HepG2 (cell line): ENCODE data around the gene COL13A1.

Experiments used
- CBX2 ChIP-seq, 2 experiments: fragments of 200-600 bp in 1 of 2; sonication (generic); formaldehyde crosslinking in 1 of 2; IDR thresholded peaks; 2 replicates each; pipeline versions ENCODE4 v1.7.0 to v1.8.1; 2018 to 2022; ENCODE audit warnings: low read depth in 2 of 2, low read length in 1 of 2, mild to moderate bottlenecking in 1 of 2, missing genetic modification reagents in 1 of 2
- CERS6 ChIP-seq: sonication (generic); formaldehyde crosslinking; IDR thresholded peaks from 2 replicates; pipeline ENCODE4 v1.5.0; 2020; ENCODE audit warnings: missing genetic modification reagents
- CREB1 ChIP-seq, 2 experiments: fragments of 450-650 bp in 1 of 2; IDR thresholded peaks; 2 replicates each; pipeline ENCODE4 v1.6.1; 2016 to 2017; ENCODE audit warnings: control low read depth in 1 of 2, mild to moderate bottlenecking in 1 of 2, missing compliant biosample characterization in 1 of 2, missing genetic modification characterization in 1 of 2
- CTCF ChIP-seq: sonication (generic); formaldehyde crosslinking; IDR thresholded peaks from 2 replicates; pipeline ENCODE4 v1.5.0; 2020; ENCODE audit warnings: mild to moderate bottlenecking, missing genetic modification reagents, moderate library complexity
- EZH2 ChIP-seq: conservative IDR thresholded peaks from 2 replicates; pipeline ENCODE4 v1.6.1; 2012; ENCODE audit warnings: mild to moderate bottlenecking, low read depth, low read length, moderate library complexity
- HBP1 ChIP-seq: IDR thresholded peaks from 2 replicates; pipeline ENCODE4 v1.6.1; 2016; ENCODE audit warnings: low read depth, control low read depth
- MAFK ChIP-seq, 2 experiments: IDR thresholded peaks in 1 of 2; conservative IDR thresholded peaks in 1 of 2; 2 replicates each; pipeline ENCODE4 v1.6.1; 2011; ENCODE audit warnings: improper control_type of control experiment in 2 of 2, low read length in 2 of 2
- POLR2A ChIP-seq, 2 experiments: IDR thresholded peaks; 2 replicates each; pipeline ENCODE4 v1.6.1; 2011; ENCODE audit warnings: low read depth in 2 of 2, low read length in 2 of 2, mild to moderate bottlenecking in 1 of 2, moderate library complexity in 1 of 2; ENCODE audit not compliant: insufficient read depth in 1 of 2
- POLR2AphosphoS5 ChIP-seq: IDR thresholded peaks from 2 replicates; pipeline ENCODE4 v1.6.1; 2012; ENCODE audit warnings: low read depth, low read length
- ZBTB7B ChIP-seq: sonication (generic); formaldehyde crosslinking; IDR thresholded peaks from 2 replicates; pipeline ENCODE4 v1.4.0; 2020; ENCODE audit warnings: missing genetic modification reagents
- ZNF766 ChIP-seq: sonication (generic); formaldehyde crosslinking; IDR thresholded peaks from 2 replicates; pipeline ENCODE4 v1.5.0; 2020; ENCODE audit warnings: missing genetic modification reagents, borderline replicate concordance

GRCh38 chr10:69838418-69838817 lies 36.7 kb downstream of the COL13A1 start:
- TF ChIP-seq MAFK (conservative IDR thresholded peaks at IDR 0.05 in 1 of 2, IDR thresholded peaks at IDR 0.05 in 1 of 2; ENCODE audit: low read length in 2 of 2) (no peak), CREB1 (IDR thresholded peaks at IDR 0.05) (no peak), CREB1 (CRISPR knock-in tag; IDR thresholded peaks at IDR 0.05) (no peak), EZH2 (no peak), POLR2A (IDR thresholded peaks at IDR 0.05; ENCODE audit: insufficient read depth in 1 of 2, low read depth in 2 of 2, low read length in 2 of 2) (no peak), CTCF (CRISPR knock-in tag) (no peak), POLR2AphosphoS5 (no peak), ZBTB7B (CRISPR knock-in tag) (no peak), CERS6 (no peak), HBP1 (CRISPR knock-in tag) (no peak), ZNF766 (no peak), CBX2 (IDR thresholded peaks at IDR 0.05; ENCODE audit: low read depth, low read length) (no peak), CBX2 (CRISPR knock-in tag; IDR thresholded peaks at IDR 0.05; ENCODE audit: low read depth) (no peak)
